ENCODE results near the gene TMEM255B.

- TF ChIP-seq ZNF70 (CRISPR knock-in tag; IDR thresholded peaks at IDR 0.05) (no peak), CREB5 (CRISPR knock-in tag; IDR thresholded peaks at IDR 0.05; ENCODE audit: low read depth) (no peak), ISL1 (CRISPR knock-in tag; IDR thresholded peaks at IDR 0.05) (no peak), ZC3H10 (CRISPR knock-in tag; IDR thresholded peaks at IDR 0.05) (no peak), CSDC2 (CRISPR knock-in tag; IDR thresholded peaks at IDR 0.05) (no peak), ESRRG (CRISPR knock-in tag; IDR thresholded peaks at IDR 0.05) (no peak)
- TF ChIP-seq, protein P1, sequence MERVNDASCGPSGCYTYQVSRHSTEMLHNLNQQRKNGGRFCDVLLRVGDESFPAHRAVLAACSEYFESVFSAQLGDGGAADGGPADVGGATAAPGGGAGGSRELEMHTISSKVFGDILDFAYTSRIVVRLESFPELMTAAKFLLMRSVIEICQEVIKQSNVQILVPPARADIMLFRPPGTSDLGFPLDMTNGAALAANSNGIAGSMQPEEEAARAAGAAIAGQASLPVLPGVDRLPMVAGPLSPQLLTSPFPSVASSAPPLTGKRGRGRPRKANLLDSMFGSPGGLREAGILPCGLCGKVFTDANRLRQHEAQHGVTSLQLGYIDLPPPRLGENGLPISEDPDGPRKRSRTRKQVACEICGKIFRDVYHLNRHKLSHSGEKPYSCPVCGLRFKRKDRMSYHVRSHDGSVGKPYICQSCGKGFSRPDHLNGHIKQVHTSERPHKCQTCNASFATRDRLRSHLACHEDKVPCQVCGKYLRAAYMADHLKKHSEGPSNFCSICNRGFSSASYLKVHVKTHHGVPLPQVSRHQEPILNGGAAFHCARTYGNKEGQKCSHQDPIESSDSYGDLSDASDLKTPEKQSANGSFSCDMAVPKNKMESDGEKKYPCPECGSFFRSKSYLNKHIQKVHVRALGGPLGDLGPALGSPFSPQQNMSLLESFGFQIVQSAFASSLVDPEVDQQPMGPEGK (CRISPR knock-in tag; IDR thresholded peaks at IDR 0.05; ENCODE audit: borderline replicate concordance): no peak
Measured at GRCh38 chr13:113731192-113732175, 27.5 kb upstream of the TMEM255B start.
